PC-3 (cell line): ENCODE data around the gene PPIA. TPM values are rescaled to one million over a fixed set of nuclear protein-coding genes. Genes with fewer than 3 reads are reported as not detected.
A peak's percentile ranks its signal among the peaks of the same experiment; 100 is the strongest.
"Not testable (repeated sequence)": the region's sequence is repeated elsewhere in the genome, so short reads cannot be mapped to it uniquely, and the experiment has no call there.

ENCODE experiments used
- ATAC-seq: fragments of 200-7000 bp; cut with Tn5 transposase; 2 replicates; pipeline ENCODE4 v1.9.1; 2020; ENCODE audit warnings: mild to moderate bottlenecking, moderate library complexity
- BruUV-seq: library from RNA; stranded (reverse); fragments of 400-500 nt; replicated peaks from 2 replicates; lab custom pipeline; 2021; lab: Mats Ljungman, UMichigan
- CTCF ChIA-PET: fragments of 300-600 bp; sonication (Branson Sonifier 250); formaldehyde crosslinking; loops from one replicate; lab custom pipeline; 2022; ENCODE audit warnings: antibody characterized with exemption; lab: Charles Lee
- POLR2A ChIA-PET: fragments of 300-600 bp; sonication (Branson Sonifier 250); formaldehyde crosslinking; loops from one replicate; lab custom pipeline; 2022; ENCODE audit warnings: antibody characterized with exemption; ENCODE audit not compliant: unreplicated experiment; lab: Charles Lee
- DNase-seq: peaks from one replicate; pipeline ENCODE4 v3.0.0-alpha.2; 2015
- H2AFZ ChIP-seq: fragments of 300-600 bp; sonication (generic); 2 replicates; pipeline ENCODE4 v1.6.0; 2016; ENCODE audit warnings: antibody characterized with exemption, low read length
- H3F3A ChIP-seq: fragments of 300-600 bp; sonication (generic); one replicate; pipeline ENCODE4 v1.6.0; 2017; ENCODE audit warnings: antibody characterized with exemption, low read length, control low read depth, mild to moderate bottlenecking; ENCODE audit not compliant: unreplicated experiment
- H3K27ac ChIP-seq: fragments of 300-600 bp; sonication (generic); 2 replicates; pipeline ENCODE4 v1.5.1; 2016; ENCODE audit warnings: mild to moderate bottlenecking, low read length
- H3K27me3 ChIP-seq: fragments of 300-600 bp; sonication (generic); 2 replicates; pipeline ENCODE4 v1.6.1; 2016; ENCODE audit warnings: low read length, mixed read lengths
- H3K36me3 ChIP-seq: fragments of 300-600 bp; sonication (generic); 2 replicates; pipeline ENCODE4 v1.6.1; 2016; ENCODE audit warnings: low read depth, mixed run types, low read length, mixed read lengths
- H3K4me1 ChIP-seq: fragments of 300-600 bp; sonication (generic); 2 replicates; pipeline ENCODE4 v1.5.1; 2016; ENCODE audit warnings: low read length; ENCODE audit not compliant: insufficient read depth
- H3K4me2 ChIP-seq: fragments of 300-600 bp; sonication (generic); 2 replicates; pipeline ENCODE4 v1.6.0; 2016; ENCODE audit warnings: low read length
- H3K4me3 ChIP-seq: fragments of 300-600 bp; sonication (generic); 2 replicates; pipeline ENCODE4 v1.5.1; 2016; ENCODE audit warnings: mild to moderate bottlenecking, low read length, mixed read lengths
- H3K79me2 ChIP-seq: fragments of 300-600 bp; sonication (generic); 2 replicates; pipeline ENCODE4 v1.6.1; 2017; ENCODE audit warnings: low read length, mixed read lengths
- H3K9ac ChIP-seq: fragments of 300-600 bp; sonication (generic); 2 replicates; pipeline ENCODE4 v1.6.0; 2016; ENCODE audit warnings: mild to moderate bottlenecking, low read length
- H3K9me2 ChIP-seq: fragments of 300-600 bp; sonication (generic); replicated peaks from 2 replicates; pipeline ENCODE4 v1.6.1; 2016; ENCODE audit warnings: mixed run types, low read length, mixed read lengths
- H3K9me3 ChIP-seq: fragments of 300-600 bp; sonication (generic); 2 replicates; pipeline ENCODE4 v1.6.1; 2016; ENCODE audit warnings: low read length, mixed read lengths
- H4K20me1 ChIP-seq: fragments of 300-600 bp; sonication (generic); 2 replicates; pipeline ENCODE4 v1.6.1; 2016; ENCODE audit warnings: low read length, mixed read lengths
- EZH2 ChIP-seq: fragments of 300-600 bp; sonication (generic); IDR thresholded peaks from one replicate; pipeline ENCODE4 v1.6.1; 2017; ENCODE audit warnings: antibody characterized with exemption, mild to moderate bottlenecking, low read length; ENCODE audit not compliant: unreplicated experiment
- EZH2phosphoT487 ChIP-seq: fragments of 300-600 bp; sonication (generic); IDR thresholded peaks from 2 replicates; pipeline ENCODE4 v1.6.1; 2018; ENCODE audit warnings: mild to moderate bottlenecking, antibody characterized with exemption, low read length, borderline replicate concordance
- intact Hi-C: fragments of 100-400 bp; cut with micrococcal nuclease; formaldehyde crosslinking; loops from 2 replicates; pipeline ENCODE4 v1.9.0; 2023
- total RNA-seq: library from RNA; depleted of rRNA; stranded (reverse); fragments of >200 nt; gene quantifications from 2 replicates; pipeline ENCODE4 v1.2.3, GENCODE V29; 2014
- TF ChIP-seq, protein P1 (sequence below): fragments of 300-600 bp; sonication (generic); conservative IDR thresholded peaks from 2 replicates; pipeline ENCODE4 v1.5.1; 2017; ENCODE audit warnings: antibody characterized with exemption, low read depth, mild to moderate bottlenecking, low read length

The PPIA gene
- total RNA-seq, 1 experiment from 2014 or later = 4,136 TPM

DNA sequence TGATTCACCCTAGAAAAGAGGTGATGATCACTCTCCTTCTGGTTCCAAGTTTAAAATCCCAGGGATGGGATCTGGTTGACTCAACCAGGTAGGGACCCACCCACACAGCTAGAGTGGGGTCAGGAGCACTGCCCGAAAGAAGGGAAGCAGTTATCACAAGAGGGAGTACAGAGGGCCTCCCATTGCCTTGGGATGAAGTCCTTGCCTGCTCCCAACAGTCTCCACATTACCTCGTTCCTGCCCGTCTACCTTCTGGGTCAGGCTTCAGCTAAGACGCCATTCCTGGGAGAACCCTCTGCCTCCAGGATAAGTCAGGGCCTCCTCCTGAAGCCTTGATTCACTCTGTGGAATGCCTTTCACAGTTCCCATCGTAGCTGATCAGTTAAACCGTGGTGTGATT, 24.0 kb upstream of the PPIA start:
- no peak for TF ChIP-seq EZH2
- TF ChIP-seq, protein P1, sequence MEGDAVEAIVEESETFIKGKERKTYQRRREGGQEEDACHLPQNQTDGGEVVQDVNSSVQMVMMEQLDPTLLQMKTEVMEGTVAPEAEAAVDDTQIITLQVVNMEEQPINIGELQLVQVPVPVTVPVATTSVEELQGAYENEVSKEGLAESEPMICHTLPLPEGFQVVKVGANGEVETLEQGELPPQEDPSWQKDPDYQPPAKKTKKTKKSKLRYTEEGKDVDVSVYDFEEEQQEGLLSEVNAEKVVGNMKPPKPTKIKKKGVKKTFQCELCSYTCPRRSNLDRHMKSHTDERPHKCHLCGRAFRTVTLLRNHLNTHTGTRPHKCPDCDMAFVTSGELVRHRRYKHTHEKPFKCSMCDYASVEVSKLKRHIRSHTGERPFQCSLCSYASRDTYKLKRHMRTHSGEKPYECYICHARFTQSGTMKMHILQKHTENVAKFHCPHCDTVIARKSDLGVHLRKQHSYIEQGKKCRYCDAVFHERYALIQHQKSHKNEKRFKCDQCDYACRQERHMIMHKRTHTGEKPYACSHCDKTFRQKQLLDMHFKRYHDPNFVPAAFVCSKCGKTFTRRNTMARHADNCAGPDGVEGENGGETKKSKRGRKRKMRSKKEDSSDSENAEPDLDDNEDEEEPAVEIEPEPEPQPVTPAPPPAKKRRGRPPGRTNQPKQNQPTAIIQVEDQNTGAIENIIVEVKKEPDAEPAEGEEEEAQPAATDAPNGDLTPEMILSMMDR = no peak
- TF ChIP-seq EZH2phosphoT487 = no peak
- no peak overlapping the region for H3K9ac ChIP-seq
- H3K9me2 ChIP-seq = no peaks in the 10 kb centered on the region
- DNase-seq (no peak), ATAC-seq (peak; percentile 4; the same call in 1 of the 2 replicates)
- H3F3A ChIP-seq = no peaks in the 10 kb centered on the region
- H2AFZ ChIP-seq = no peak overlapping the region
- peaks cover 4% of the 10 kb centered on the region; the same call in 1 of the 2 replicates for H3K36me3 ChIP-seq
- no peaks in the 10 kb centered on the region for H3K4me1 ChIP-seq
- no peak overlapping the region for H3K27ac ChIP-seq
- H3K27me3 ChIP-seq = no peaks in the 10 kb centered on the region
- no peak overlapping the region for H3K4me2 ChIP-seq
- H3K9me3 ChIP-seq = no peaks in the 10 kb centered on the region
- no peaks in the 10 kb centered on the region for H3K79me2 ChIP-seq
- no TSS peak for BruUV-seq
- no peaks in the 10 kb centered on the region for H4K20me1 ChIP-seq
- intact Hi-C loops = no loop called here
- POLR2A ChIA-PET = interaction anchor here (0.6 kb wide), 1 partner anchor 23 kb away, joined by 3 read pairs; no protein-coding TSS in a partner anchor
- CTCF ChIA-PET = interaction anchor here (0.6 kb wide), 1 partner anchor 11 kb away, joined by 4 read pairs; no protein-coding TSS in a partner anchor
- no peak overlapping the region for H3K4me3 ChIP-seq

DNA sequence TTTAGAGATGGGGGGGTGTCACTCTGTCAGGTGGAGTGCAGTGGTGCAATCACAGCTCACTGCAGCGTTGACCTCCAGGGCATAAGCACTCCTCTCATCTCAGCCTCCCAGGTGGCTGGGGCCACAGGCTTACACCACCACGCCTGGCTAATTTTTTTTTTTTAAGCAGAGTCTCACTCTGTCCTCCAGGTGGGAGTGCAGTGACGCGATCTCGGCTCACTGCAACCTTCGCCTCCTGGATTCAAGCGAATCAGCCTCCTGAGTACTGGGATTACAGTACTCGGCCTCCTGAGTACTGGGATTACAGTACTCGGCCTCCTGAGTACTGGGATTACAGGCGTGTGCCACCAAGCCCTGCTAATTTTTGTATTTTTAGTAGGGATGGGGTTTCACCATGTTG, 23.6 kb upstream of the PPIA start:
- BruUV-seq = no TSS peak
- H3K36me3 ChIP-seq = peaks cover 1% of the 10 kb centered on the region; the same call in 1 of the 2 replicates
- TF ChIP-seq EZH2 (no peak), EZH2phosphoT487 (no peak)
- TF ChIP-seq, protein P1 = no peak
- no peak overlapping the region for H3K4me2 ChIP-seq
- no peaks in the 10 kb centered on the region for H3F3A ChIP-seq
- POLR2A ChIA-PET = no interaction called here
- no peak overlapping the region for H3K9ac ChIP-seq
- CTCF ChIA-PET = interaction anchor here (0.6 kb wide), 1 partner anchor 11 kb away, joined by 4 read pairs; no protein-coding TSS in a partner anchor
- no peaks in the 10 kb centered on the region for H3K27me3 ChIP-seq
- H3K4me3 ChIP-seq = no peak overlapping the region
- H3K4me1 ChIP-seq = no peaks in the 10 kb centered on the region
- intact Hi-C loops = no loop called here
- H3K27ac ChIP-seq = no peak overlapping the region
- no peak overlapping the region for H2AFZ ChIP-seq
- H3K9me3 ChIP-seq = no peaks in the 10 kb centered on the region
- H3K79me2 ChIP-seq = no peaks in the 10 kb centered on the region
- H4K20me1 ChIP-seq = no peaks in the 10 kb centered on the region
- DNase-seq = no peak
- H3K9me2 ChIP-seq = no peaks in the 10 kb centered on the region
- no peak; the same call in 1 of the 2 replicates for ATAC-seq

DNA sequence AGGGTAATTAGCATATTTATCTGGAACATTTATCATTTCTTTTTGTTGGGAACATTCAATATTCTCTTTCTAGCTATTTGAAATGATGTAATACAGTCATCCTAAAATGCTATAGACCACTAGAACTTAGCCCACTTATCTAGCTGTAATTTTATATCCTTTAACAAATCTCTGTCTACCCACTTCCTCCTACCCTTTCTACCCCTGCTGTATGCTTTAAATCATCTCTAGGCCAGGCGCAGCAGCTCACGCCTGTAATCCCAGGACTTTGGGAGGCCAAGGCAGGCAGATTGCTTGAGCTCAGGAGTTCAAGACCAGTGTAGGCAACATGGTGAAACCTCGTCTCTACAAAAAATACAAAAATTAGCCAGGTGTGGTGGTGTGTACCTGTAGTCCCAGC, 22.0 kb upstream of the PPIA start:
- POLR2A ChIA-PET = interaction anchor here (0.6 kb wide), 1 partner anchor 203 kb away, joined by 5 read pairs; no protein-coding TSS in a partner anchor
- H3K27ac ChIP-seq, H3K9me2 ChIP-seq, H3K79me2 ChIP-seq, DNase-seq, H3K9me3 ChIP-seq, H3K4me2 ChIP-seq, H2AFZ ChIP-seq, BruUV-seq, intact Hi-C loops, H3K9ac ChIP-seq, ATAC-seq, H3K27me3 ChIP-seq, H4K20me1 ChIP-seq, CTCF ChIA-PET, H3F3A ChIP-seq, H3K4me1 ChIP-seq, H3K36me3 ChIP-seq, H3K4me3 ChIP-seq: not testable (repeated sequence)
